DMS114 treated with DMSO at 0.1 percent for 48 hours (cell line): ENCODE data around the gene ARL15.
A peak's percentile ranks its signal among the peaks of the same experiment; 100 is the strongest.

Source experiments
- DNase-seq: peaks from one replicate; lab custom pipeline; 2025; ENCODE audit not compliant: unreplicated experiment; lab: John Stamatoyannopoulos, UW

The ARL15 gene

DNA sequence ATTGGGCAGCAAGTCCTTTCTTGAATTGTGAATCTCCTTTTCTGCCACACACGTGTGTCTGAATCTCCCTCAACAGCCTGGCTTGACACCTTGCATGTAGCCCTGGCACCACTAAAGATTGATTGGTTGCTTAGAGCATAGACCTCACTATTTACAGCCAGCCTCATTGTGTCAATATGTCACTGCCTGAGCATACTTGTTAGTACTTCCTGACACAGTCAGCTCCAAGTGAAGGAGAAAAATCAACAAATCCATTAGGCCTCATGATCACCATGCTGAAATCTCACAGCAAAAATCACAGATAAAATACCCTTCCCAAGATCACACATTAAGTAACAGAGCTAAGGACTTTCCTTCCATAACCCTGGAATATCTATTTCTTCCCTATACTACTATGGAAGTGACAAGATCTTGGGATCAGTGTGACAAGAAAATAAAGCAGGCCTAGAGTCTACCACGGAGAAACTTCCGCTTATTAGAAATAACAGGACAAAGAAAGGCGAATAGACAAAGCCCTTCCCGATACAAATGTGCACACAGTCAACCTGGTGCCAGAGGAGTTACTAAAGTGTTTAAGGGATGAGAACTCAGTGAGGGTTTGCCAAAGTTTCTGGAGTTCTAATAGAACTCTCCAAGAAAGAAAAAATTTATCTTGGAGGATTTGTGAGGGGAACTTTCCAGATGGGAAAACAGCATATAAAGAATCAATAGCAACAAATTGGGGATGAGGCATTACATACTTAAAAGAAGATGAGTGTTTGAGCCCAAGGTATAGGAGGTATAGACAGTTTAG lies 5.6 kb upstream of the ARL15 start:
- no peak for DNase-seq

DNA sequence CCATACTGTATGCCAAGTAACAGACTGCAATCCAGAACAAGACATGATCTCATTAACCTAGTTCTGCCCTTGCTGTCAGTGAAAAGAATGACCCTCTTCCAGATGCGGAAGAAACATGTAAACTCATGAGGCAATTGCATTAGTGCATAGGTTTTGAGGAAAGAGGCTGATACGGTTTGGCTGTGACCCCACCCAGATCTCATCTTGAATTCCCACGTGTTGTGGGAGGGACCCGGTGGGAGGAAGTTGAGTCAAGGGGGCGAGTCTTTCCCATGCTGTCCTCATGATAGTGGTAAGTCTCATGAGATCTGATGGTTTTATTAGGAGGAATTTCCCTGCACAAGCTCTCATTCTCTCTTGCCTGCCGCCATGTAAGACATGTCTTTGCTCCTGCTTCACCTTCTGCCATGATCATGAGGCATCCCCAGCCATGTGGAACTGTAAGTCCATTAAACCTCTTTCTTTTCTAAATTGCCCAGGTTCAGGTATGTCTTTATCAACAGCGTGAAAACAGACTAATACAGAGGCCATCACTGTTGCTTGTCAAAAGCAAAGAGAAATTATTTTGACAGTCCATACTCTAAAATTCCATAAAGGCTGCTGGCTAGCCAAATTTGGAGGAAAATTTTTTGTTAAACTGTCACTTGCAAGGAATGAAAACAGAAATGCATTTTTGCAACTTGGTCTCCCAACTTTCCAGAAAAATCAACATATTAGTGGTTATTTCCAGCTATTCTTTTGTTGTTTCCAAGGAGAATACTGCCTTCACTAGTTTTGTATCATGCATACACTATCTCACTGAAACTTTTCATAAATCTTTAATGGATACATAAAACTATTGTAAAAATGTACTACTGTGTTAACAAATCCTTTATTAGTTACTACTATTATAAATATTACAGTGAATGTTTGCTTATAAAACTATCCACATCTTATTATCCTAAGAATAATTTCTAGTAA lies 3.2 kb upstream of the ARL15 start:
- DNase-seq, result no peak

DNA sequence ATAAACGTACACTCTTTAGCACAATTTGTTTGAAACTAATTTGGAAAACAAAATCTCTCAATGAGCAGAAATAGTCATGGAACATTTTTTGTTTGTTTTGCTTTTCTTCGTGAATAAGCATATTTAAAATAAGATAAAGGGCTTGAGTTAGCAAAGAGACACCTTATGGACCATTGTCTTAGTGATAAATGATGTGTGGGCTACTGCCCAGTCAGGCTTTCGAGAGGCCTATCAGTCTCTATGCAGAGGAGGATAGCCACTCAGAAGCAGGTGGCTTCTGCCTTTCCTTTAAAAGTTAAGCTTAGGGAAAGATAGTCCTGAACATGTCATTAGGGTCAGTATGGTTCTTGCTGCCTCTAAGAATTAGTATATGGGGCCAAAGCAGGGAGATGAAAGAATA lies 2.1 kb upstream of the ARL15 start:
- no peak for DNase-seq

DNA sequence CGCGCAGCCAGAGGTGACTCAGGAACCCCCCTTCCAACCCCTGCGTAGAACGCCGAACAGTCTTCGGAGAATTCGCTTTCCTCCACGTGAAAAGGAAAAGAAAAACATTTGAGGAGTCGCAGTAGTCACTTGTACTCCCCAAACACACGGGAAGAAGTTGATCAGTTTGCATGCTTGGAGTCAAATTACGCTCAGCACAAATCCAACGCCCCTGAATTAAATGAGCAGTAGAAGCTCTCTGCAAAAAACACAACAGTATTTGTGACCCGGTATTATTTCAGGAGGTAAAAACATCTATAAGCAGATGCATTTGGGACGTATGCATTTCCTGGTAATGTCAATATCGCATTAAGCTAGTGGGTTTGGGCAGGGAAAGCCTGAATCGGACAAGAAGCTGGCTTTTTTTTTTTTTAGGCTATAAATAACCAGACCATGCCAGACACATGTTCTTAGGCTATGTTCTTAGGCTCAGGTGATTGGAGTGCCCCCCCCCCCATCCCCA lies 854 bp upstream of the ARL15 start:
- no peak for DNase-seq

DNA sequence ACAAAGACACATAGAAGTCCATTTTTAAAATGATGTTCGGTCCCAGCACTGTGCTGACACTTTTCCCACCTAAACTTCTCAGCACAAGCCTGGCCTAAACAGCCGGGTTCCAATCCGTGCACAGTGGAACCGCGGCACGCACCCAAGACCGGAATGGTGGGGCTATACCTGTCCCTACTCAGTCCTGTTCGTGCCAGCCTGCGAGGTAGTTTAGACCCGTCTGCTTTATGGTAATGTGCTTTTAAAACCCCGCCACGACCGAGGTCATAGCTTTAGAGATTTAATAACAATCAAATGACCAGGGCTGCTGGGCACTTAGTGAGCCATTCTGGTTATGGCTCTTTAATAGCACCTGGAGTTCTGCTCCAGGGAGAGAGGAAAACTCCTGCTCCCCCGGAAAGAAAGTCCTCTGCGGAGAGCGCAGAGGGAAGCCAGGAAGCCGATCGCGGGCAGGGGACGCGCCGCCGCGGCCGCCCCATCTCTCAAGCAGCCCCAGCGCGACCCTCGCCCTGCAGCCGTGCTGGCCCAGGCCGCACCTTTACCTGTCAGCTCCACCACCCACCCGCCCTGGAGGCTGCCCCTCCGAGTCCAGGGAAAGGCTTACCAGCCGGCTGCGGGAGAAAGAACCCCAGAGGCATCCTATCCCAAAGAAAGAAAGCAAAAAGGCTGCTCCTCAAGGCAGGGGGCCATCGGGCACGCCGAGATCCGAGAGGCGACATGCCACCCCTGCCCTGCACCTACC lies 511 bp downstream of the ARL15 start:
- DNase-seq, result no peak

DNA sequence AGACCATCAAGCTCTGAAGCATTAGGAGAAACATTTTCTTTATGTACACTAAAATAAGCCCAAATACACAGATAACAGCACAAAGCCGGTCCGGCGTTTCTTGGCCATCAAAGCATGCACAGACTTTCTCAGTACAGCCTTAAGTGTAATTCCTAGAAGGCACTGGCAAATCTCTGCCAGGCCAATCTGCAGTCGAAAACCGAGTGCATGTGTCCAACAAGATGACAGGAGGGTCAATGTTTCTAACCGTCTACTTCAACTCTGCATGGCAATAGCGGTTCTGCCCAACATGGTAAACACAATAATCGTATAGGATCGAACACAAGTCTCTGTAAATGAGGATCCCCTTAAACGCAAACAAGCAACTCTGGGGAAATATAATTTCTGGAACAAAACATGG lies 1.1 kb downstream of the ARL15 start:
- DNase-seq, result peak; percentile 34

DNA sequence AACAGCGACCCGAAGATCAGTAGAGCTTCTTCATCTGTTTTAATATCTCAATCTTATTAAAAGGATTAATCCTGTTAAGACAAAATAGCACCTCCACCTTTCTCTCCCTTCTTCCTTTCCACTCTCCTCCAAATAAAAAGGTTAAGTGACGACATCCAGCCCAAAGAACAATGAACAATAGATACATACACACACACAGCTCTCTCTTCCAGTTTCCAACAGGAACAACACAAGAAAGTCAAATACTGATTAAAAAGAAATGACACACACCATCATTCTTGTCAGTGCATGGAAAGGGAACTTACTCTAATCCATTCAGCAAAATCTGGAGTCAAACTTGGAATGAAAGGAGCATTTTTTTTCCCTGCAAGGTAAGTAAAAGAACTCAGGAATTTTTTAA lies 2.8 kb downstream of the ARL15 start:
- DNase-seq, result no peak

DNA sequence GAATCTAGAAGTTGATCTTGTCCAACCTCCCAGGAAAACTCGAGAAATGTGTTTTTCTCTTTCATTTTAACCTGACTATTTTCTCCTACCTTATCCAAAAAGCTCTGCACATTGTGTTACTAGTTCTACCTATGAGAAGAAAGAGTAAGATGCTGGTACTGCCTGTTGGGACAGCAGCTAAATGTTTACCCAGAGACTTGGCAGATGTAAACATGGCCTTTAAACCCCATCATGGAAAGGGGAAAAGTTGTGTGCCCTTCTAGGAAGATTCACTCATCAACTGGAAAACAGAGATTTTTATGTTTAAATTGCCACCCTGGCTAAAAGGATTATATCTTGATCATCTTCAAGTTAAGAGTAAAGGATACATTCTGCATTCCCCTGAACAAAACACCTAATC lies 3.5 kb downstream of the ARL15 start:
- DNase-seq, result no peak

DNA sequence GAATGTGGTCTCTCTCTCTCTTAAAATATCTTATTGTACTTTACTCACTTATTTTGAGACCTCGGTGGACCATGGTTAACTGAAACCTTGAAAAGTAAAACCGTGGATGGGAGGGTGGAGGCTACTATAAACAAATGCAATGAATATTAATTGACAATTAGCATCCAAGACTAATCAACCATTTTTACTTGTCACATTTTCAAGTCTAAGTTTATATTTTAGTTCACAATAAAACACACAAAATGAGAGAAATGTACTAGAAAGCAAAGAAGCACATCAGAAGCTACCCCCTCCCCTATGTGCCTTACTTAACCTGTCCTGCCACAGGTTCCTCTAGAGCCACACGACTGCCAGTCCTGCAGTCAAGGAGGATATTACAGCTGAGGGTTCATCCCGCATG lies 4.6 kb downstream of the ARL15 start:
- no peak for DNase-seq

DNA sequence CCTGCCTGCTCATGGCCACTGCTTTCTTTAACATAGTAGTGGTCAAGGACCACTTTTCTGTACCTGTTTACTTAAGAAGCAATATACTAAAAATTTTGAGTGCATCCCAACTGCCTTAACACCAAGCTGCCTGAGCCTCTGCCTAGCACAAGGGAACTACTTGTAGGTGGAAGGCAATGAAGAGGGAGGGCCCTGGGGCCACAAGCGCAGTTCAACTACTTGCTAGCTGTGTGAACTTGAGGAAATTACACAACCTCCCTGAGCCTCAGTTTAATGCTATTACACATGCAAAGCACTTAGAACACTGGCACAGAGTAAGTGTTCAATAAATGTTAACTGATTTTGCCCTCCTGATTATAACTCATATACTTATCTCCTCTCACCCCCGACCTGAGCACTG lies 6.3 kb downstream of the ARL15 start:
- DNase-seq, result no peak

DNA sequence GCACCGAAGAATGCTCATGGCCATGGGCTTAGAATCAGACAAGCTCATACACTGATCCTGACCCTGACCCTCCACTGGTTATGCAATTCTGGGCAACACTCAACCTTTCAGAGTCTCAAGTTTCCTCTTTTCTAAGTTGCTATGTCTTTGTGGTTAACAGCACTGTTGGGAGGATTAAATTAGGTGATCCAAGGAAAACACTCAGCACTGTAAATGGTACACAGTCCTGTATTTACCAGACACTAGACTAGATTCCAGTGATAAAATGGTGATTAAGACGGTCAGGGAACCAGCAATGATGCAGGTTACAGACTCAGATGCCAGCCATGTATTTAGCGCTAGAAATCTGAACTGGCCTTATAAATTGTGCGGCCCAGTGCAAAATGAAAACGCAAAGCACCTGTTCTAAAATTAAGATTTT lies 8.1 kb downstream of the ARL15 start:
- DNase-seq, result no peak

DNA sequence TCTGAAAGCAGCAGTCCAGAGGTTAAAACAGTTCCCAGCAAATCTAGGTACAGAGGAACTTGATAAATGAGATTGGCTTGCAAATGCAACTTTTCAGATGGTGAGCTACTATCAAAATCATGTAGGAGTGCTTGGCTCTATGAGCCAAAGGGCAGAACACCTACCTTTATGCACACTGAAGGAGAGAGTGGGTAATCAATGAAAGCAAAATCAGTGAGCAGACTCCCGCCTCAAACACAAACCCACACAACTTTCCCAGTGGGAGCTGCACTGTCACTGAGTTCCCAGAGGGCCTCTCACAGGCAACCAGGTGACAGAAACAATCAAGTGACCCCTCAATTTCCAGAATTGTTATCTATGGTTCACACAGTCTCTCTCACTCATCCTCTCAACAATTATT lies 8.5 kb downstream of the ARL15 start:
- DNase-seq, result no peak

DNA sequence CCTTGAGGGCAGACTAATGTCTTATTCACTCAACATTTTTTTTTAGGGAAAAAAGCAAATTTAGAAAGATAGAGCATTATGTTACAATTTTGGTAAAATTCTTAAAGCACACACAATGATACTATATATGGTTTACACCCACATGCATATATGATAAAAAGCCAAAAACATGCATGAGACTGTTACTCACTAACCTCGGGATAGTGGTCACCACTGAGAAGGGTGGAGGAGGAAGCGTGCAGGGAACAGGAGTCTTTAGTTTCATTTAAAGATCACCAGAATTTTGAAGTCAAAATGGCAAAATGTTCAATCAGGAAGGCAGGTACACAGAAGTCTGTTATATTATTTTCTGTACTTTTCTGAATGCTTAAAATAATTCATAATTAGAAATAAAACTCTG lies 9.2 kb downstream of the ARL15 start:
- DNase-seq, result no peak

DNA sequence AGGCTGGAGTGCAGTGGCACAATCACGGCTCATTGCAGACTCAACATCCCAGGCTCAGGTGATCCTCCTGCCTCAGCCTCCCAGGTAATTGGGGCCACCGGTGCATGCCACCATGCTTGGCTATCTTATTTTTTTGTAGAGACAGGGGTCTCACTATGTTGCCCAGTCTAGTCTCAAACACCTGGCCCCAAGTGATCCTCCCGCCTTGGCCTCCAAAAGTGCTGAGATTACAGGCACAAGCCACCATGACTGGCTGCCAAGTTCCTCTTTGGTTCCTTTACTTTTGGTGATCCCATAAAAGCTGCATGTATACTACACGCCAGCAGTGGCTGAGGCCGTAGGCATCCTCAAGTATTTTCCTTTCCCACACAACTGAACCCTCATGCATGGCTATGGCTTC lies 11.4 kb downstream of the ARL15 start:
- no peak for DNase-seq

DNA sequence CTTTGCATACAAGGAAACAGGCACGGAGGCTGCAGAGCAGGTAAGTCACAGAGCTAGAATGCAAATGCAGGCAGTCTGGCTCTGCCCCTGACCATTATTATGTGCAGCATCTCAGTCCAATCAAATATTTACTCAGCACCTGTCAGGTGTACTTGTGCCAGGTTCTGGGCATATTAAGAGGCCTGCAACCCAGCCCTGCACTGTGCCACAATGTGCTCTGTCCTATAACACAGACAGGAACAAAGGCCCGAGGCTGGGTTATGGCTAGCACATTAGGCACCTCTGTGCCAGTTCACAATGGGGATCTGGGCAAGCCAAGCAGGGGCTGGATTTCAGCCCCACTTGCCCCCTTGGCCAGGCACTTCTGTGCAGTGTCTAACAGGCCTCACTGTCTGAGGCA lies 14.0 kb downstream of the ARL15 start:
- DNase-seq, result no peak

DNA sequence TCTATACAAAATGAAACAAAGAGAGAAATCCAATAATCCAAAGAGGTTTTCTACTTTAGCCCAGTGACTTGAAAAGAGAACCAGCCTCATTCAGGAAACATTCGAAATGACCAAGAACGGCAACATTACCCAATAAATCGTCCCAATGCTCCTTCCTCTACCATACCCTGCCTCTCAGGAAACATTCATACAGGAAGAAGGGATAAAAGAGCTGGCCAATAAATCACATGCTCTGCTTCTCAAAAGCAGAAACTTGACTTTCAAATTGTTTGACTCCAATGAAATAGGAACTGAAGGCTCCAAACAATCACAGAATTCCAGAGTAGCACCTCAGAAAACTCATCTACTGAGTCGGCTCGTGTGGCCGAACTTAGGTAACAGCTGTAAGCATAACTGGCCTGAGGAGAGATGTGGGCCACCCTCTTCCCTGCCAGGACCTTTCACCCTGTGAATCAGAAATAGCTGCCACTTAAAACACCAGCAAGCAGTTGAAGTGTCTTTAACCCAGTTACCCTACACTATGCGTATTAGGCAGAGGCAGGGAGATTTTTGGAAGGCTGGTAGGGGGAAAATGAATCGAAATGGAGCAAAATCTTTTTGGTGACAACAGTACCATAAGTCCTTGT lies 14.6 kb downstream of the ARL15 start:
- no peak for DNase-seq

DNA sequence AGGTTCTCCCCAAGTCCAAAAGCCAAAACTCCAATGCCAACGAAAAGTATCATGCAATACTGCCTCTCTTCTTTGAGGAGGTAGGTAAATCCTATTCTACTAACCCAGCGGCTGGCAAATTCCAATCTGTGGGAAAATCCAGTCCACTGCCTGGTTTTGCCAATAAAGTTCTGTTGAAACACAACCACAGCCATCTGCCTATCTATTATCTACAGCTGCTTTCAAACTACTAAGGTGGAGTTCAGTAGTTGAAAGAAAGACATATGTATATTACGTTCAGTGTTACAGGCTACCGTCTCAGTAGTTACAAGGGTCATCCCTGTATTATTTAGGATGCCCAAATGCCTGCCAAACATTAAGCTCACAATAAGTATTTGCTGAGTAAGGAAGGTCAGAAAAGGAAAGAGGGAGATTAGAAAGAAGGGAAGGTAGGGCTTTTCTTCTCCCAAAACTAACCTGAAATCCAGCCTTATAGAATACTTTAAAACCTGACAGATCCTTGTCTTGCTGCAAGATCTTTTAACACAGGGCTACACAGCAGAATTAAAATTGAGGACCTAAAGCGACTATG lies 16.2 kb downstream of the ARL15 start:
- no peak for DNase-seq

DNA sequence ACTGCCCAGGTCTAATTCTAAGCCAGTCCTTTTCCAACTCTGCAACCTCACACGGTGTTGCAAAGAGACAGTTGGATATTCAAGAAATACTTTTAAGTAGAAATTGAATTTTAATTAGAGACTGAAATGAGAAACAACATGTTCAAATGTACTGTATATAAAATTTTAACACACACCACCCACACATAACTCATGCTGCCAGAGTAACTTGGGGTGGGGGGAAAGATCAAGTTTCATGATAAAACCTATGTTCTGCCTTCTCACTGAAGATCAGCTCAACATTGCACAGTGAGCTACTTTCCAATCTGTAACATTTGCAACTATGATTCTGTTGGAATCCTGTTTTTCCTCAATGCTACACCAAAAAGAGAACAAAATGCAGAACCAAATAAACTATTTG lies 17.5 kb downstream of the ARL15 start:
- DNase-seq, result no peak

DNA sequence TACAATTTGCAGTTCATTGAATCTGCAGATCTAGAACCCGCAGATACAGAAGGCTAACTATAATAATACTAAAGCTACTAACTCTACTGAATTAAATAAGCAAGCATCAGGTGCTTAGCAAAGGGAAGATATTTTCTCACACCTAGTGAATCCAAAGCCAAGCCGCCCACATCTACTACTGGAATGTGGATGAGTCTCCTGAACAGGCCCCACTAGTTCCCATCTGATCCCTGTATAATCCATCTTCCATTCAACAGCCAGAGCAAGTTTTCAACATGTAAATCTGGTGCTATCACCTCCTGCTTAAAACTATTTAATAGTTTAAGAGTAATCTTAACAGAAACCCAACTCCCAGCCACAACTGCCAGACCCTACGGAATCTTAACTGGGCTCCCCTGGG lies 18.9 kb downstream of the ARL15 start:
- no peak for DNase-seq

DNA sequence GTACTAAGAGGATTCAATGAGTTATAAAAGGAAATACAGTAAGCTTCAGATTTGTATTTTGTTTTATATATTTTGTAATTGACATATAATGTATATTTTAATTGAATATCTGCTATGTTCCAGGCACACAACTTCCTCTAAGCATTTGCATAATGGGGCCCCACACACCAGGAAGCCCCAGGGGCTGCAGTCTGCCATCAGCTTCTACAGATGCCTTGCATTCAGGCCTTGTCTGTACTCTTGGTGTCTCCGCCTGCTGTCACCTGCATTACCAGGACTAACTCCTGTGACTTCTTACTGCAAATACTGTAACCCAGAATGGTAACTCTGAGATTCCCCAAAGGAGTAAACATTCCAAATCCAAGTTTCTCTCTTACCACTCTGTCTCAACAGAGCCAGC lies 20.6 kb downstream of the ARL15 start:
- no peak for DNase-seq
